ENCODE results near the gene MYADML2.
"Not testable (repeated sequence)": the region's sequence is repeated elsewhere in the genome, so short reads cannot be mapped to it uniquely, and the experiment has no call there.

The MYADML2 gene

GRCh38 chr17:81958633-81959342 lies 11.8 kb upstream of the MYADML2 start:
- DNase-seq (ENCODE audit: low spot score): no peak

- DNase-seq (ENCODE audit: low spot score): no peak
Observed at GRCh38 chr17:81957691-81958432, 10.8 kb upstream of the MYADML2 start.

GRCh38 chr17:81956607-81957589 lies 9.9 kb upstream of the MYADML2 start:
- DNase-seq (ENCODE audit: low spot score): no peak

DNA sequence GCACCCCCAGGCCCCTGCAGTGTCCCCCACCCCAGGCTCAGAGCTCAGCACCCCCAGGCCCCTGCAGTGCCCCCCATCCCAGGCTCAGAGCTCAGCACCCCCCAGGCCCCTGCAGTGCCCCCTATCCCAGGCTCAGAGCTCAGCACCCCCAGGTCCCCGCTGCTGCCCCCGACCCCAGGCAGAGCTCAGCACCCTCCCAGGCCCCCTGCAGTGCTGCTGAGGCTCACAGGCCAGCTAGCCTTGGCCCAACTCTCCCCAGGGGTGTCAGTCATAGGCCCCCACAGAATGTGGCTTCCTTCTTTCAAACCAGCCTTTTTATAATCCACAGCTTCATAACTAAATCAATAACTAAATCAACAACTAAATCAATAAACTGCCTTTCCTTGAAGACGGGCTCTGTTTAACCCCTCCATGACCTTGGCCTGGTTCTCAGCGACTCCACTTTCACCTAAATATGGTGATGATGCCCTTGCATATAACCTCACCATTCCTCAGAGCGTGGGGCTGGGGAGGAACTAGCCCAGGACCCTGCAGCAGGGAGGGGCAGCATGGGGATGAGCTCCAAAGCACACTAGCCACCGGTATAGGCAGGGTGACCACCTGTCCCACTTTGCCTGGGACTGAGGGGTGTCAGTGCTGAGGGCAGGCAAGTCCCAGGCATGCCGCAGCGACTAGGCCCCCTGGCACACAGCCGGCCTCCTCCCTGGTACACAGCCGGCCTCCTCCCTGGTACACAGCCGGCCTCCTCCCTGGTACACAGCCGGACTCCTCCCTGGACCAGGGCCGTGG lies 8.9 kb upstream of the MYADML2 start:
- DNase-seq (ENCODE audit: low spot score): no peak

- no peak for DNase-seq (ENCODE audit: low spot score)
Observed at GRCh38 chr17:81955058-81955681, 8.1 kb upstream of the MYADML2 start.

GRCh38 chr17:81954131-81955057 lies 7.4 kb upstream of the MYADML2 start:
- no peak for DNase-seq (ENCODE audit: low spot score)

- not testable (repeated sequence) for DNase-seq (ENCODE audit: low spot score)
Observed at GRCh38 chr17:81953443-81953842, 6.4 kb upstream of the MYADML2 start.

GRCh38 chr17:81952792-81953228 lies 5.8 kb upstream of the MYADML2 start:
- DNase-seq (ENCODE audit: low spot score): no peak

GRCh38 chr17:81951785-81952684 lies 5.0 kb upstream of the MYADML2 start:
- DNase-seq (ENCODE audit: low spot score): no peak

DNA sequence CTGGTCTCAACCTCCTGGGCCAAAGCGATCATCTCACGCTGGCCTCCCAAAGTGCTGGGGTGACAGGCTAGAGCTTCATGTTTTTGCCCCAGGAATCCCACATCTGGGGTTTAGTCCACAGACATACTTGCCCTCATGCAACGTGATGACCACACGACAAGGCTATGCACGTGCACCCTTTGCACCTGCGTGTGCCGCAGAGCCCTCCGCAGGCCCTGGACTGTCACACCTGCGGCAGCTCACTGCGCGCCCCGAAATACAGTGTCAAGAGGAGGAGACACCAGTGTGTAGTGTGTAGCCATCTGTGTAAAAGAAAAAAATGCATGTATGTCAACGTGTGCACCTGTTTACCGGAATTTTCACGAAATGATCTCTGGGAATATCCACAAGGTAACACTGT lies 3.5 kb upstream of the MYADML2 start:
- no peak for DNase-seq (ENCODE audit: low spot score)

DNA sequence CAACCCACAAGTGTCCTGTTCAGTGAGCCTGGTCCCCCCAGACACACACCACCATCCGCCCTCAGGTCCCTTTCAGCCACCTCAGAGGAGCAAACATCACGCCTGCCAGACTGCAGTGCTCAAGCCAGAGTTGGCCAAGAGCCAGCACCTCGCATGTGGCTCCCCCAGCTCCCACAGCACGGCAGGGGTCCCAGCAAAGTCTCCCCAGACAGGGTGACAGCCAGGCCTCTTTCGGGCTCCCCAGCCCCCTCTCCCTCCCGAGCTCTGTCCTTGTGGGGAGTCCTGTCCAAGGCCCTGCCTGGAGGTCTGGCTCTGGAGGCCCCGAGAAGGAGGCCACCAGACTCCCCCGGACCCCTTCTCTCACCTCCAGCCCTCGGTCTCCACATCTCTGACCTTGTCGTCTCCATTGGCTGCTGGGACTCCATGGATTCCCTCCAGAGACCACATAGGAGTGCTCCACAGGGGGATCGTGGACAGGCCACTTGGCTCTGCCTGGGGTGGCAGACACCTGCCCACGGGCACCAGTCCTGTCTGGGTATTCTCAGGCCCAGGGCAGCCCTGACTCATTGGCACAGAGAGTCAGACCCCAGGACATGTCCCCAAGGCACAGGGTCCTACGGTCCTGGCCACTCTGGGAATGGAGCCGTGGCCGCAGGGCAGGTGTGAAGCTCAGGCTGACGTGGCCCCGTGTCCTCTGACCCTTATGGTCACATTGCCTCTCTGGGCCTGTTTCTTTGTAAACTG lies 1.8 kb upstream of the MYADML2 start:
- no peak for DNase-seq (ENCODE audit: low spot score)

DNA sequence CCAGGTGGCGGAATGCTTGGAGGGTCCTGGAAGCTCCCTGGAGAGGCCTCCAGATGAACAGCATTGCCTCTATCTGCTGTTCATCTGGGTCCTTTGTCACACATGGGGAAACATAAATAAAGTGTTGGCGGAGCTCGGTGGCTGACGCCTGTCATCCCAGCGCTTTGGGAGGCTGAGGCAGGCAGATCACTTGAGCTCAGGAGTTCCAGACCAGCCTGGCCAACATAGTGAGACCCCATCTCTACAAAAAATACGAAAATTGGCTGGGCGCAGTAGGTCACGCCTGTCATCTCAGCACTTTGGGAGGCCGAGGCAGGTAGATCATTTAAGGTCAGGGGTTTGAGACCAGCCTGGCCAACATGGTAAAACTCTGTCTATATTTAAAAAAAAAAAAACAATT lies 2.2 kb downstream of the MYADML2 start:
- DNase-seq (ENCODE audit: low spot score): no peak

DNA sequence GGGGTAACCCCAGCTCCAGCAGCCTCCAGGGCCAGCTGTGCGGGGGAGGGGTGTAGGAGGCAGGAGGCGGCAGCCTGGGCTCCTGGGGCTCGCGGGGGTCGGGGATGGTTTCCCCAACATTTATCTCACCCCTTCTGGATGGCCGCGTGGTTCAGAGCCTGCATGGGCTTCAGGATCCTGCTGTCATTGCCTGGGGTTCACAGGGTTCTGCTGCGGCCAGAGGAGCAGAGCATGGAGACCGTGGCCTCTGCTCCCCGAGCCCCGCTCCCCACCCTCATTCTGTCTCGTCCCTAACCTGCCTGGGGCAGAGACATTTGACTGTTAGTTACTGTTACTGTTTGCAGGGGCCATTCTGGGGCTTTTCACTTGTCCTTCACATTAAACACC lies 4.9 kb downstream of the MYADML2 start:
- DNase-seq (ENCODE audit: low spot score): no peak

DNA sequence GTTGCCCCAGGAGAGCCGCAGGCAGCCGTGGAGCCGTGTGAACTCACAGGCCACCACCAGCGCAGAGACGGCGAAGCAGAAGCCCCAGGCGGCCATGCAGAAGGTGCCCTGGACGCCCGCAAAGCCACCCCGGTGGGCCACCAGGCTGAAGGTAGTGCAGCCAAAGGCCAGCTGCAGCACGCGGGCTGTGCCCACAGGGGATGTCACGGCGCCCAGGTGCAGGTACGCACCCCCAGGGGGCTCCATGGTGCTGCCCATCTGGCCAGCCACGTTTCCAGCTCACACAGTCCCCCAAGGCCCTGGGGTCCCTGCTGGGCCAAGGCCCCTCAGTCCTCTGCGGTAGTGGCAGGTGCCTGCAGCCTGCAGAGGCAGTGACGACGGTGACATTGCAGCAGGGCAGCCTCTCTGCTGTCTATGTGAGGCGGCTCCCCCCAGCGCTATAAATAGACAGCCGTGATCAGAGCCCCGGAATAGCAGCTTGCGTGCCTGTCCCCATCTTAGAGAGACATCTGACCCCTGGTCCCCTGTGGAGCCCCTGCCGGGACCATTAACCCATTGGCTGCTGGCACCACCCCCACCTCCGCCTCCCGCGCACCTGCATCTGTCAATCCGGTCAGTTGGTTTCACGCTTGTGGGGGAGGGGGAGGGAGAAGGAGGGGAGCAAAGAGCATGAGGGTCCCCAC lies 5.4 kb downstream of the MYADML2 start:
- DNase-seq (ENCODE audit: low spot score): peak; percentile 44

- no peak for DNase-seq (ENCODE audit: low spot score)
Observed at GRCh38 chr17:81940538-81941483, 6.2 kb downstream of the MYADML2 start.

- DNase-seq (ENCODE audit: low spot score): no peak
Observed at GRCh38 chr17:81939881-81940385, 7.1 kb downstream of the MYADML2 start.

All from hepatic stellate cell (primary cell).